Endodermal cell (in vitro differentiated cells): Measurements from ENCODE around the gene ITM2C. TPM values are rescaled to one million over a fixed set of nuclear protein-coding genes. Genes with fewer than 3 reads are reported as not detected.

Experiments
- DNase-seq: peaks from one replicate; pipeline ENCODE4 v3.0.0-alpha.2; 2017
- H3K27ac ChIP-seq: 2 replicates; pipeline ENCODE4 v1.5.1; 2013; ENCODE audit warnings: mild to moderate bottlenecking, low read depth, low read length, moderate library complexity
- H3K27me3 ChIP-seq: 2 replicates; pipeline ENCODE4 v1.6.1; 2013; ENCODE audit warnings: mild to moderate bottlenecking, low read length, moderate library complexity; ENCODE audit not compliant: insufficient read depth, control insufficient read depth, poor library complexity, severe bottlenecking
- H3K36me3 ChIP-seq: 2 replicates; pipeline ENCODE4 v1.7.0; 2013; ENCODE audit warnings: mild to moderate bottlenecking, low read length, moderate library complexity; ENCODE audit not compliant: control insufficient read depth, insufficient read depth
- H3K4me1 ChIP-seq: one replicate; pipeline ENCODE4 v1.7.0; 2013; ENCODE audit warnings: low read length; ENCODE audit not compliant: control insufficient read depth, insufficient read depth
- H3K4me3 ChIP-seq: 2 replicates; pipeline ENCODE4 v1.5.1; 2013; ENCODE audit warnings: mild to moderate bottlenecking, low read length, moderate library complexity
- H3K9ac ChIP-seq: 2 replicates; pipeline ENCODE4 v1.6.1; 2013; ENCODE audit warnings: mild to moderate bottlenecking, low read length, moderate library complexity; ENCODE audit not compliant: poor library complexity, severe bottlenecking; ENCODE audit errors: extremely low read depth
- H3K9me3 ChIP-seq: 2 replicates; pipeline ENCODE4 v1.6.1; 2013; ENCODE audit warnings: mild to moderate bottlenecking, low read length, moderate library complexity; ENCODE audit not compliant: control insufficient read depth
- H3K27ac Mint-ChIP-seq: 2 replicates; pipeline ENCODE4 v1.8.0; 2020; ENCODE audit warnings: mixed read lengths
- H3K27me3 Mint-ChIP-seq: 2 replicates; pipeline ENCODE4 v1.8.0; 2021; ENCODE audit warnings: mild to moderate bottlenecking, mixed read lengths; ENCODE audit not compliant: insufficient read depth
- H3K36me3 Mint-ChIP-seq: 2 replicates; pipeline ENCODE4 v1.8.0; 2020; ENCODE audit warnings: low read depth, mixed read lengths
- H3K4me1 Mint-ChIP-seq: 2 replicates; pipeline ENCODE4 v1.8.0; 2020; ENCODE audit warnings: mixed read lengths
- H3K4me3 Mint-ChIP-seq: 2 replicates; pipeline ENCODE4 v1.8.0; 2020; ENCODE audit warnings: mild to moderate bottlenecking, moderate library complexity, mixed read lengths
- H3K9me3 Mint-ChIP-seq: 2 replicates; pipeline ENCODE4 v1.8.0; 2020; ENCODE audit warnings: mild to moderate bottlenecking, mixed read lengths
- WGBS, 2 experiments: methylation state at CpG; one replicate each; pipeline versions ENCODE4 v1.1.5 to v1.1.7; 2013; ENCODE audit warnings: missing lambda C conversion rate in 2 of 2, mixed read lengths in 1 of 2; ENCODE audit not compliant: insufficient coverage in 1 of 2, insufficient read length in 1 of 2; 5-methylcytosine and 5-hydroxymethylcytosine counted together
- total RNA-seq, 2 donors: library from RNA; stranded (reverse); fragmentation: NEBNext Ultra II Directional in 1 of 2; extraction: Animal tissue kit (Norgen Biotek cat#: 25700) in 1 of 2; gene quantifications; 2 replicates in 1 of 2; 3 replicates in 1 of 2; pipeline ENCODE4 v1.2.1, GENCODE V29; 2021
- TF ChIP-seq, protein P1 (sequence below): fragments of 200-600 bp; sonication (generic); conservative IDR thresholded peaks from 2 replicates; pipeline ENCODE4 v1.5.0; 2021; ENCODE audit warnings: antibody characterized with exemption, mild to moderate bottlenecking

ITM2C gene
- total RNA-seq, 2 donors from 2014 or later, result 208 to 269 TPM

DNA sequence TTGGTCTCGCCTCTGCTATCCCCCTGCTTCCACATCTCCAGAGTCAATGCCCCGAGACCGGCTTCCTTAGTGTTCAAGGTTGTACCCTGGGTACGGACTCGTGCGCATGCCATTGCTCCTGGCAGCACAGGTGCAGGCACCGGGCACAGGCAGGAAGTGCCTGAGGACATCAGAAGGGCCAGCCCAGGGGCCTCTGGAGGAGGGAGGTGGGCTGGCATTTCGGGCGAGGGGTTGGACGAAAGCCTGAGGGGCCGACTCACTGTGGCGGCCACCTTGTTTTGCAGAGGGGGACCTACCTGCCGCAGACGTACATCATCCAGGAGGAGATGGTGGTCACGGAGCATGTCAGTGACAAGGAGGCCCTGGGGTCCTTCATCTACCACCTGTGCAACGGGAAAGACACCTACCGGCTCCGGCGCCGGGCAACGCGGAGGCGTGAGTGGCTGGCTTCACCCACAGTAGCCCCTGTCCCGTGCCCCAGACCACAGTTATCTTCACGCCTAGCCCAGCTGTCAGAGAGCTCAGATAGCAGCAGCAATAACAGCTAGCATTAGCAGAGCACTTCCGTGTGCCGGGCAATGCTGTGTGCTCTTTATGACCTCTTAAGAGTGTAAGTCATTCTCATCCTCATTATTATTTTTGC lies 12.5 kb downstream of the ITM2C start:
- Mint-ChIP-seq H3K27me3 (no peaks in the 10 kb centered on the region), H3K27ac (no peak overlapping the region), H3K4me3 (no peak overlapping the region), H3K9me3 (no peaks in the 10 kb centered on the region), H3K36me3 (peaks cover 60% of the 10 kb centered on the region), H3K4me1 (peaks cover 5% of the 10 kb centered on the region)
- Histone ChIP-seq H3K9me3 (no peaks in the 10 kb centered on the region), H3K4me1 (no peaks in the 10 kb centered on the region), H3K9ac (no peak overlapping the region), H3K36me3 (peaks cover 67% of the 10 kb centered on the region), H3K27me3 (no peaks in the 10 kb centered on the region), H3K4me3 (no peak overlapping the region), H3K27ac (no peak overlapping the region)
- TF ChIP-seq, protein P1, sequence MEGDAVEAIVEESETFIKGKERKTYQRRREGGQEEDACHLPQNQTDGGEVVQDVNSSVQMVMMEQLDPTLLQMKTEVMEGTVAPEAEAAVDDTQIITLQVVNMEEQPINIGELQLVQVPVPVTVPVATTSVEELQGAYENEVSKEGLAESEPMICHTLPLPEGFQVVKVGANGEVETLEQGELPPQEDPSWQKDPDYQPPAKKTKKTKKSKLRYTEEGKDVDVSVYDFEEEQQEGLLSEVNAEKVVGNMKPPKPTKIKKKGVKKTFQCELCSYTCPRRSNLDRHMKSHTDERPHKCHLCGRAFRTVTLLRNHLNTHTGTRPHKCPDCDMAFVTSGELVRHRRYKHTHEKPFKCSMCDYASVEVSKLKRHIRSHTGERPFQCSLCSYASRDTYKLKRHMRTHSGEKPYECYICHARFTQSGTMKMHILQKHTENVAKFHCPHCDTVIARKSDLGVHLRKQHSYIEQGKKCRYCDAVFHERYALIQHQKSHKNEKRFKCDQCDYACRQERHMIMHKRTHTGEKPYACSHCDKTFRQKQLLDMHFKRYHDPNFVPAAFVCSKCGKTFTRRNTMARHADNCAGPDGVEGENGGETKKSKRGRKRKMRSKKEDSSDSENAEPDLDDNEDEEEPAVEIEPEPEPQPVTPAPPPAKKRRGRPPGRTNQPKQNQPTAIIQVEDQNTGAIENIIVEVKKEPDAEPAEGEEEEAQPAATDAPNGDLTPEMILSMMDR, result no peak
- DNase-seq, result peak; percentile 22
- WGBS, 2 experiments, result 93 to 96% methylated on average over 20 to 27 of the region's 27 CpGs

DNA sequence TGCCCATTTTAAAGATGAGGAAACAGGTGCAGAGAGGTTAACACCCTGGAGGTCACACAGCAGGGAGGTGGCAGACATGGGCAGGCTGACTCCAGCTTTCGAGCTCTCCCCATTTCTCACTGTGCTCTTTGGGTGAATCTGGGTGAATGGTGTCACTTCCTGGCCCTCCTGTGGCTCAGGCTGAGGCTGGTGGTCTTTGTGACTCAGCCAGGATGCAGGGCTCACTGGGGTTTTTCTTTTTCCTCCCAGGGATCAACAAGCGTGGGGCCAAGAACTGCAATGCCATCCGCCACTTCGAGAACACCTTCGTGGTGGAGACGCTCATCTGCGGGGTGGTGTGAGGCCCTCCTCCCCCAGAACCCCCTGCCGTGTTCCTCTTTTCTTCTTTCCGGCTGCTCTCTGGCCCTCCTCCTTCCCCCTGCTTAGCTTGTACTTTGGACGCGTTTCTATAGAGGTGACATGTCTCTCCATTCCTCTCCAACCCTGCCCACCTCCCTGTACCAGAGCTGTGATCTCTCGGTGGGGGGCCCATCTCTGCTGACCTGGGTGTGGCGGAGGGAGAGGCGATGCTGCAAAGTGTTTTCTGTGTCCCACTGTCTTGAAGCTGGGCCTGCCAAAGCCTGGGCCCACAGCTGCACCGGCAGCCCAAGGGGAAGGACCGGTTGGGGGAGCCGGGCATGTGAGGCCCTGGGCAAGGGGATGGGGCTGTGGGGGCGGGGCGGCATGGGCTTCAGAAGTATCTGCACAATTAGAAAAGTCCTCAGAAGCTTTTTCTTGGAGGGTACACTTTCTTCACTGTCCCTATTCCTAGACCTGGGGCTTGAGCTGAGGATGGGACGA lies 13.2 kb downstream of the ITM2C start:
- Histone ChIP-seq H3K36me3 (peaks cover 64% of the 10 kb centered on the region), H3K4me1 (no peaks in the 10 kb centered on the region), H3K9ac (no peak overlapping the region), H3K4me3 (no peak overlapping the region), H3K27me3 (no peaks in the 10 kb centered on the region), H3K27ac (no peak overlapping the region), H3K9me3 (no peaks in the 10 kb centered on the region)
- peaks cover 57% of the 10 kb centered on the region for H3K36me3 Mint-ChIP-seq
- H3K27me3 Mint-ChIP-seq, result no peaks in the 10 kb centered on the region
- H3K9me3 Mint-ChIP-seq, result no peaks in the 10 kb centered on the region
- H3K4me3 Mint-ChIP-seq, result no peak overlapping the region
- DNase-seq, result peak; percentile 37
- TF ChIP-seq, protein P1, result no peak
- no peak overlapping the region for H3K27ac Mint-ChIP-seq
- H3K4me1 Mint-ChIP-seq, result no peaks in the 10 kb centered on the region
- WGBS, 2 experiments, result 87 to 92% methylated on average over 12 to 20 of the region's 20 CpGs

DNA sequence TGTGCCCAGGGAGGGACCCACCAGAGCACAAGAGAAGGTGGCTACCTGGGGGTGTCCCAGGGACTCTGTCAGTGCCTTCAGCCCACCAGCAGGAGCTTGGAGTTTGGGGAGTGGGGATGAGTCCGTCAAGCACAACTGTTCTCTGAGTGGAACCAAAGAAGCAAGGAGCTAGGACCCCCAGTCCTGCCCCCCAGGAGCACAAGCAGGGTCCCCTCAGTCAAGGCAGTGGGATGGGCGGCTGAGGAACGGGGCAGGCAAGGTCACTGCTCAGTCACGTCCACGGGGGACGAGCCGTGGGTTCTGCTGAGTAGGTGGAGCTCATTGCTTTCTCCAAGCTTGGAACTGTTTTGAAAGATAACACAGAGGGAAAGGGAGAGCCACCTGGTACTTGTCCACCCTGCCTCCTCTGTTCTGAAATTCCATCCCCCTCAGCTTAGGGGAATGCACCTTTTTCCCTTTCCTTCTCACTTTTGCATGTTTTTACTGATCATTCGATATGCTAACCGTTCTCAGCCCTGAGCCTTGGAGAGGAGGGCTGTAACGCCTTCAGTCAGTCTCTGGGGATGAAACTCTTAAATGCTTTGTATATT lies 14.0 kb downstream of the ITM2C start:
- Histone ChIP-seq H3K4me3 (no peak overlapping the region), H3K9me3 (no peaks in the 10 kb centered on the region), H3K9ac (no peak overlapping the region), H3K36me3 (peaks cover 57% of the 10 kb centered on the region), H3K27me3 (no peaks in the 10 kb centered on the region), H3K4me1 (no peaks in the 10 kb centered on the region), H3K27ac (no peak overlapping the region)
- H3K27ac Mint-ChIP-seq, result no peak overlapping the region
- TF ChIP-seq, protein P1, result no peak
- H3K36me3 Mint-ChIP-seq, result peaks cover 57% of the 10 kb centered on the region
- DNase-seq, result no peak
- no peak overlapping the region for H3K4me3 Mint-ChIP-seq
- H3K9me3 Mint-ChIP-seq, result no peaks in the 10 kb centered on the region
- 94% methylated on average over 9 to 10 of the region's 10 CpGs for WGBS, 2 experiments
- H3K4me1 Mint-ChIP-seq, result no peaks in the 10 kb centered on the region
- H3K27me3 Mint-ChIP-seq, result no peaks in the 10 kb centered on the region
